Measurements from ENCODE around the gene IRAK3. TPM values are rescaled to one million over a fixed set of nuclear protein-coding genes. Genes with fewer than 3 reads are reported as not detected.

IRAK3 gene
- total RNA-seq, 1 experiment from 2014 or later = 0.44 TPM

DNA sequence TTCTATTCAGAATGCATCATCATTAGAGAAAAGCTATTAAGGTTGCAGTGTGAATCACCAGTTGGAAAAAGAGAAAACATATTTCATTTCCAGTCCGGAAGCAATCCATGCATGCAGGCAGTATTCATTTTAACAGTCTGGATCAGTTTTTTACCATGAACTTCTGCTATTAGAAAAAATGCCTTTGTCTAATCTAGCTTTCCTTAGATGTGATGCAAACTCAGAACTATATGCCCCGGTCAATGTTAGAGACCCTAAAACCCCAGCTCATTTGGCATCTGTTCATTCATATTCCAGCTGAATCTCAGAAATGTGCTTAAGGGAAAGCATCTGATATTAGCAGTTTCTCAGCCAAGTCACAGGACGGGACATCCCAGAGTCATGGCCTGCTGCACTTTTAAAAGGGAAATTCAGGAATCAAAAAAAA lies 8.5 kb downstream of the IRAK3 start:
- no peak overlapping the region for H3K4me3 Mint-ChIP-seq
- H2BK120ac ChIP-seq (ENCODE audit: low read depth, low read length, poor library complexity, severe bottlenecking) = no peak overlapping the region
- H3K9ac ChIP-seq (ENCODE audit: extremely low read depth, insufficient read length, low read length) = no peak overlapping the region
- H3K23ac ChIP-seq (ENCODE audit: insufficient read length, low read depth, low read length) = no peak overlapping the region
- no peak overlapping the region for H3T11ph ChIP-seq (ENCODE audit: low read length)
- no peak overlapping the region for H3K18ac ChIP-seq (ENCODE audit: insufficient read length, low read depth, low read length)
- H3K9me3 Mint-ChIP-seq = peaks cover 5 to 6% of the 10 kb centered on the region in 2 experiments
- no peak overlapping the region for H3K4ac ChIP-seq (ENCODE audit: low read depth, low read length)
- H4K91ac ChIP-seq (ENCODE audit: insufficient read length, low read depth, low read length) = no peak overlapping the region
- DNase-seq = no peak
- no peak overlapping the region for H3K27ac Mint-ChIP-seq
- no peaks in the 10 kb centered on the region for H3K79me1 ChIP-seq (ENCODE audit: insufficient read depth, low read depth, low read length, poor library complexity, severe bottlenecking)
- no peak overlapping the region for H2AFZ ChIP-seq (ENCODE audit: low read length)
- H2BK15ac ChIP-seq (ENCODE audit: low read depth, low read length) = no peak overlapping the region
- H3K9me3 ChIP-seq (ENCODE audit: control insufficient read depth, low read depth, low read length) = no peaks in the 10 kb centered on the region
- no peak overlapping the region for H2AK5ac ChIP-seq (ENCODE audit: insufficient read length, low read length)
- no peaks in the 10 kb centered on the region for H3K79me2 ChIP-seq (ENCODE audit: insufficient read depth, low read length)
- no peaks in the 10 kb centered on the region for H3K23me2 ChIP-seq (ENCODE audit: insufficient read length, low read depth, low read length, poor library complexity, severe bottlenecking)
- no peak overlapping the region for H4K5ac ChIP-seq (ENCODE audit: insufficient read length, low read depth, low read length)
- H4K20me1 ChIP-seq (ENCODE audit: control insufficient read depth, insufficient read depth, insufficient read length) = no peaks in the 10 kb centered on the region
- no peak overlapping the region for H4K8ac ChIP-seq (replicated peaks; ENCODE audit: insufficient read length, low read depth, low read length)
- H3K27me3 Mint-ChIP-seq (ENCODE audit: low read depth) = no peaks in the 10 kb centered on the region; the same call in none of the 2 replicates
- H3K27me3 ChIP-seq (ENCODE audit: insufficient read depth, low read length) = no peaks in the 10 kb centered on the region
- TF ChIP-seq, protein P1, sequence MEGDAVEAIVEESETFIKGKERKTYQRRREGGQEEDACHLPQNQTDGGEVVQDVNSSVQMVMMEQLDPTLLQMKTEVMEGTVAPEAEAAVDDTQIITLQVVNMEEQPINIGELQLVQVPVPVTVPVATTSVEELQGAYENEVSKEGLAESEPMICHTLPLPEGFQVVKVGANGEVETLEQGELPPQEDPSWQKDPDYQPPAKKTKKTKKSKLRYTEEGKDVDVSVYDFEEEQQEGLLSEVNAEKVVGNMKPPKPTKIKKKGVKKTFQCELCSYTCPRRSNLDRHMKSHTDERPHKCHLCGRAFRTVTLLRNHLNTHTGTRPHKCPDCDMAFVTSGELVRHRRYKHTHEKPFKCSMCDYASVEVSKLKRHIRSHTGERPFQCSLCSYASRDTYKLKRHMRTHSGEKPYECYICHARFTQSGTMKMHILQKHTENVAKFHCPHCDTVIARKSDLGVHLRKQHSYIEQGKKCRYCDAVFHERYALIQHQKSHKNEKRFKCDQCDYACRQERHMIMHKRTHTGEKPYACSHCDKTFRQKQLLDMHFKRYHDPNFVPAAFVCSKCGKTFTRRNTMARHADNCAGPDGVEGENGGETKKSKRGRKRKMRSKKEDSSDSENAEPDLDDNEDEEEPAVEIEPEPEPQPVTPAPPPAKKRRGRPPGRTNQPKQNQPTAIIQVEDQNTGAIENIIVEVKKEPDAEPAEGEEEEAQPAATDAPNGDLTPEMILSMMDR (conservative IDR thresholded peaks at IDR 0.05) = no peak
- peaks cover 0 to 7% (median 6%) of the 10 kb centered on the region in 3 experiments; a peak in 5 of 7 replicates for H3K36me3 Mint-ChIP-seq (ENCODE audit: insufficient read depth in 1 of 3, low read depth in 3 of 3)
- peaks cover 11 to 13% of the 10 kb centered on the region in 2 experiments for H3K4me1 Mint-ChIP-seq
- WGBS (ENCODE audit: extremely low coverage, insufficient read length, low lambda C conversion rate) = no CpG with 5 or more reads among the region's 3 CpGs
- H2BK12ac ChIP-seq (ENCODE audit: insufficient read length, low read depth, low read length) = no peak overlapping the region
- no peak overlapping the region for H3K27ac ChIP-seq (ENCODE audit: insufficient read length, low read depth, low read length)
- no peak overlapping the region for H3K14ac ChIP-seq (ENCODE audit: insufficient read depth, low read length)
- no peak overlapping the region for H3K4me2 ChIP-seq (ENCODE audit: insufficient read depth, insufficient read length, low read length)
- no peak overlapping the region for H2BK20ac ChIP-seq (ENCODE audit: low read depth, low read length, poor library complexity, severe bottlenecking)
- H3K4me1 ChIP-seq (ENCODE audit: insufficient read depth, low read length) = peaks cover 3% of the 10 kb centered on the region; the same call in 1 of the 2 replicates
- H2BK5ac ChIP-seq (ENCODE audit: insufficient read length, low read length) = no peak overlapping the region
- no peak overlapping the region for H3K56ac ChIP-seq (ENCODE audit: insufficient read length, low read depth, low read length)
